Measurements from ENCODE around the gene FOXA3. TPM values are rescaled to one million over a fixed set of nuclear protein-coding genes. Genes with fewer than 3 reads are reported as not detected.

Gene FOXA3
- total RNA-seq, 1 donor from 2014 or later: 7.3 TPM

DNA sequence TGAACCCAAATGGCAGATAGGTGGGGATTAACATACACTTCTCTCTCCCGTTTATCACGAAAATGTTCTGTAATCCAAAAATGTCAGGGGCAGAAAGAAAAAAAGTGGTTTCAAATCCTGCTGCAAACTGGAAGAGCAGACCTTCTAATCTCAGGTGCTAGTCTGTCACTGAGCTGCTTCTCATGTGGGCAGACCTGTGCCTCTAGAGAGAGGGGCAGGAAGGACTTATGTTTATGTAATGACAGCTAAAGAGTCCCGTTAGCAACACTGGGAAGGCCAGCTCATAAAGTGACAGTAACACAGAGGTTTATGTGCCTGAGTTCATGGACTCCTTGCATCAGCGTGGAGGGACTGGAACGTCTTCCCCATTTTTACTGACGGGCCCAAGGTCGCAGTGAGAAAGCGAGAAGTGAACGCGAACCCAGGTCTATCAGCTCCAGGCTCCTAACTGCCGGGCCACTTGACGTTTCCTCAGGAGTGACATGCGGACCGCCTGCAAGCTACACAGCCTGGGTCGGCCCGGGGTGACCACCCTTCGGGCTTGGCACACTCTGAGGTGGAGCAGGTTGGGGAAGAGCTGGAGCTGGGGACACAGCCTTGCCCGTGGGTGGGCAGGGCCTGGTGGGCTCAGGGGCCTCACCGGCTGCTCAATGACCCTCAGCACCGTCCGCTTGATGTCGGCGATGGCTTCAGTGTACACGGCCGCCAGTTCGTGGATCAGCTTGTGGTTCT lies 39.4 kb upstream of the FOXA3 start:
- H3K4me3 Mint-ChIP-seq: no peak overlapping the region
- peaks cover 26% of the 10 kb centered on the region for H3K36me3 Mint-ChIP-seq
- no peak overlapping the region for H3K27ac ChIP-seq

GRCh38 chr19:45825263-45825605 lies 38.9 kb upstream of the FOXA3 start:
- Histone ChIP-seq H3K36me3 (no peaks in the 10 kb centered on the region), H4K20me1 (ENCODE audit: low read depth) (no peaks in the 10 kb centered on the region), H3K4me2 (no peak overlapping the region), H3K79me2 (ENCODE audit: low read depth) (no peaks in the 10 kb centered on the region), H3K27ac (no peak overlapping the region), H3K27me3 (no peaks in the 10 kb centered on the region), H2AFZ (replicated peaks) (no peak overlapping the region), H3K4me3 (no peak overlapping the region), H3F3A (ENCODE audit: low read depth) (no peaks in the 10 kb centered on the region), H3K9me3 (ENCODE audit: low read depth) (no peaks in the 10 kb centered on the region), H3K4me1 (no peaks in the 10 kb centered on the region), H3K9ac (no peak overlapping the region)
- peaks cover 10% of the 10 kb centered on the region for H3K27me3 Mint-ChIP-seq (ENCODE audit: insufficient read depth, low read depth)
- H3K4me3 Mint-ChIP-seq: no peak overlapping the region
- H3K27ac Mint-ChIP-seq: no peak overlapping the region
- DNase-seq (ENCODE audit: low spot score): no peak
- peaks cover 26% of the 10 kb centered on the region for H3K36me3 Mint-ChIP-seq
- no peaks in the 10 kb centered on the region for H3K9me3 Mint-ChIP-seq
- no peak for TF ChIP-seq EZH2phosphoT487 (IDR thresholded peaks at IDR 0.05)
- TF ChIP-seq, protein P1, sequence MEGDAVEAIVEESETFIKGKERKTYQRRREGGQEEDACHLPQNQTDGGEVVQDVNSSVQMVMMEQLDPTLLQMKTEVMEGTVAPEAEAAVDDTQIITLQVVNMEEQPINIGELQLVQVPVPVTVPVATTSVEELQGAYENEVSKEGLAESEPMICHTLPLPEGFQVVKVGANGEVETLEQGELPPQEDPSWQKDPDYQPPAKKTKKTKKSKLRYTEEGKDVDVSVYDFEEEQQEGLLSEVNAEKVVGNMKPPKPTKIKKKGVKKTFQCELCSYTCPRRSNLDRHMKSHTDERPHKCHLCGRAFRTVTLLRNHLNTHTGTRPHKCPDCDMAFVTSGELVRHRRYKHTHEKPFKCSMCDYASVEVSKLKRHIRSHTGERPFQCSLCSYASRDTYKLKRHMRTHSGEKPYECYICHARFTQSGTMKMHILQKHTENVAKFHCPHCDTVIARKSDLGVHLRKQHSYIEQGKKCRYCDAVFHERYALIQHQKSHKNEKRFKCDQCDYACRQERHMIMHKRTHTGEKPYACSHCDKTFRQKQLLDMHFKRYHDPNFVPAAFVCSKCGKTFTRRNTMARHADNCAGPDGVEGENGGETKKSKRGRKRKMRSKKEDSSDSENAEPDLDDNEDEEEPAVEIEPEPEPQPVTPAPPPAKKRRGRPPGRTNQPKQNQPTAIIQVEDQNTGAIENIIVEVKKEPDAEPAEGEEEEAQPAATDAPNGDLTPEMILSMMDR (IDR thresholded peaks at IDR 0.05): no peak
- TF ChIP-seq EZH2 (IDR thresholded peaks at IDR 0.05): no peak
- peaks cover 4% of the 10 kb centered on the region for H3K4me1 Mint-ChIP-seq

More for the DNA sequence above, 39.4 kb upstream of the FOXA3 start:
- no peak overlapping the region for H2AFZ ChIP-seq (replicated peaks)
- DNase-seq (ENCODE audit: low spot score): no peak
- H3K9me3 ChIP-seq (ENCODE audit: low read depth): no peaks in the 10 kb centered on the region
- H3K4me3 ChIP-seq: no peak overlapping the region
- no peaks in the 10 kb centered on the region for H4K20me1 ChIP-seq (ENCODE audit: low read depth)
- peaks cover 4% of the 10 kb centered on the region for H3K4me1 Mint-ChIP-seq
- H3K36me3 ChIP-seq: no peaks in the 10 kb centered on the region
- no peak overlapping the region for H3K4me2 ChIP-seq
- H3F3A ChIP-seq (ENCODE audit: low read depth): no peaks in the 10 kb centered on the region
- no peaks in the 10 kb centered on the region for H3K27me3 ChIP-seq
- no peaks in the 10 kb centered on the region for H3K79me2 ChIP-seq (ENCODE audit: low read depth)
- no peak overlapping the region for H3K27ac Mint-ChIP-seq
- no peak for TF ChIP-seq EZH2phosphoT487 (IDR thresholded peaks at IDR 0.05)
- TF ChIP-seq, protein P1 (IDR thresholded peaks at IDR 0.05): no peak
- TF ChIP-seq EZH2 (IDR thresholded peaks at IDR 0.05): no peak
- H3K4me1 ChIP-seq: no peaks in the 10 kb centered on the region
- H3K27me3 Mint-ChIP-seq (ENCODE audit: insufficient read depth, low read depth): peaks cover 10% of the 10 kb centered on the region
- no peak overlapping the region for H3K9ac ChIP-seq
- H3K9me3 Mint-ChIP-seq: no peaks in the 10 kb centered on the region

- Mint-ChIP-seq H3K4me1 (peaks cover 4% of the 10 kb centered on the region), H3K27ac (peak overlapping the region; percentile 29)
Measured at GRCh38 chr19:45825917-45826893, 37.9 kb upstream of the FOXA3 start.

More at GRCh38 chr19:45825917-45826893, 37.9 kb upstream of the FOXA3 start:
- Histone ChIP-seq H3K4me3 (no peak overlapping the region), H3K79me2 (ENCODE audit: low read depth) (no peaks in the 10 kb centered on the region), H3K9ac (no peak overlapping the region), H3K27ac (no peak overlapping the region), H3K9me3 (ENCODE audit: low read depth) (no peaks in the 10 kb centered on the region), H2AFZ (replicated peaks) (no peak overlapping the region), H3K4me1 (no peaks in the 10 kb centered on the region), H3K27me3 (no peaks in the 10 kb centered on the region), H4K20me1 (ENCODE audit: low read depth) (no peaks in the 10 kb centered on the region), H3K4me2 (no peak overlapping the region), H3F3A (ENCODE audit: low read depth) (no peaks in the 10 kb centered on the region), H3K36me3 (no peaks in the 10 kb centered on the region)
- Mint-ChIP-seq H3K36me3 (peaks cover 29% of the 10 kb centered on the region), H3K27me3 (ENCODE audit: insufficient read depth, low read depth) (peaks cover 11% of the 10 kb centered on the region), H3K9me3 (no peaks in the 10 kb centered on the region), H3K4me3 (no peak overlapping the region)
- DNase-seq (ENCODE audit: low spot score): no peak
- TF ChIP-seq EZH2phosphoT487 (IDR thresholded peaks at IDR 0.05): no peak
- TF ChIP-seq, protein P1 (IDR thresholded peaks at IDR 0.05): no peak
- no peak for TF ChIP-seq EZH2 (IDR thresholded peaks at IDR 0.05)

Data from neural progenitor cell (in vitro differentiated cells).